WTC11 (cell line): ENCODE data around the gene LIPN.

ENCODE experiments used
- CREM ChIP-seq: sonication (generic); formaldehyde crosslinking; IDR thresholded peaks from 2 replicates; pipeline ENCODE4 v1.8.1; 2022; ENCODE audit warnings: mild to moderate bottlenecking, missing genetic modification reagents, moderate library complexity
- E2F1 ChIP-seq: sonication (generic); formaldehyde crosslinking; IDR thresholded peaks from 2 replicates; pipeline ENCODE4 v1.8.0; 2022; ENCODE audit warnings: mild to moderate bottlenecking, missing genetic modification reagents
- GABPB1 ChIP-seq: sonication (generic); formaldehyde crosslinking; IDR thresholded peaks from 2 replicates; pipeline ENCODE4 v1.8.1; 2023; ENCODE audit warnings: mild to moderate bottlenecking, missing genetic modification reagents
- NR3C1 ChIP-seq: sonication (generic); formaldehyde crosslinking; conservative IDR thresholded peaks from 2 replicates; pipeline ENCODE4 v1.8.1; 2023; ENCODE audit warnings: low read depth, mild to moderate bottlenecking, missing genetic modification reagents
- PRDM15 ChIP-seq: sonication (generic); formaldehyde crosslinking; IDR thresholded peaks from 2 replicates; pipeline ENCODE4 v1.8.0; 2022; ENCODE audit warnings: missing genetic modification reagents
- TP53 ChIP-seq: sonication (generic); formaldehyde crosslinking; IDR thresholded peaks from 2 replicates; pipeline ENCODE4 v1.8.1; 2023; ENCODE audit warnings: mild to moderate bottlenecking, missing genetic modification reagents
- TF ChIP-seq, protein P1 (sequence below): fragments of 200-600 bp; IDR thresholded peaks from 2 replicates; pipeline ENCODE4 v1.8.0; 2022; ENCODE audit warnings: antibody characterized with exemption

DNA sequence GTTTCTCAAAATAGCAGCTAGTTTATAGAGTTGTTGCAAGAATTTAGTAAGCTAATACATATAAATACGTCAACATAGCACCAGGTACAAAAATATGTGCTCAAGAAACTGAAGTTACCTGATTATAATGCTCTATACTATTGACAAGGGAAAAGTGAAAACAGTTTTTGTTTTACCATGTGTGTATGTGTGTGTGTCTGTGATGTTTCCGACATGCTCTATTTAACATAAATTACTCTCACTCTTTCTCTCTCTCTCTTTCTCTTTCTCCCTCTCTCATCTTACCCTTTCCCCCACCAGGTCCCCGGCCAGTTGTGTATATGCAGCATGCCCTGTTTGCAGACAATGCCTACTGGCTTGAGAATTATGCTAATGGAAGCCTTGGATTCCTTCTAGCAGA is 4.3 kb downstream of the LIPN start:
- TF ChIP-seq E2F1 (CRISPR knock-in tag): no peak
- TF ChIP-seq, protein P1, sequence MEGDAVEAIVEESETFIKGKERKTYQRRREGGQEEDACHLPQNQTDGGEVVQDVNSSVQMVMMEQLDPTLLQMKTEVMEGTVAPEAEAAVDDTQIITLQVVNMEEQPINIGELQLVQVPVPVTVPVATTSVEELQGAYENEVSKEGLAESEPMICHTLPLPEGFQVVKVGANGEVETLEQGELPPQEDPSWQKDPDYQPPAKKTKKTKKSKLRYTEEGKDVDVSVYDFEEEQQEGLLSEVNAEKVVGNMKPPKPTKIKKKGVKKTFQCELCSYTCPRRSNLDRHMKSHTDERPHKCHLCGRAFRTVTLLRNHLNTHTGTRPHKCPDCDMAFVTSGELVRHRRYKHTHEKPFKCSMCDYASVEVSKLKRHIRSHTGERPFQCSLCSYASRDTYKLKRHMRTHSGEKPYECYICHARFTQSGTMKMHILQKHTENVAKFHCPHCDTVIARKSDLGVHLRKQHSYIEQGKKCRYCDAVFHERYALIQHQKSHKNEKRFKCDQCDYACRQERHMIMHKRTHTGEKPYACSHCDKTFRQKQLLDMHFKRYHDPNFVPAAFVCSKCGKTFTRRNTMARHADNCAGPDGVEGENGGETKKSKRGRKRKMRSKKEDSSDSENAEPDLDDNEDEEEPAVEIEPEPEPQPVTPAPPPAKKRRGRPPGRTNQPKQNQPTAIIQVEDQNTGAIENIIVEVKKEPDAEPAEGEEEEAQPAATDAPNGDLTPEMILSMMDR: no peak
- TF ChIP-seq NR3C1 (CRISPR knock-in tag): no peak
- TF ChIP-seq TP53 (CRISPR knock-in tag): no peak
- TF ChIP-seq PRDM15 (CRISPR knock-in tag): no peak
- no peak for TF ChIP-seq GABPB1 (CRISPR knock-in tag)
- TF ChIP-seq CREM (CRISPR knock-in tag): no peak
